NCI-H1092 (cell line): ENCODE measurements around the gene GPC1.
A peak's percentile ranks its signal among the peaks of the same experiment; 100 is the strongest.

Experiments
- DNase-seq: peaks from one replicate; lab custom pipeline; 2025; lab: John Stamatoyannopoulos, UW

Gene GPC1

DNA sequence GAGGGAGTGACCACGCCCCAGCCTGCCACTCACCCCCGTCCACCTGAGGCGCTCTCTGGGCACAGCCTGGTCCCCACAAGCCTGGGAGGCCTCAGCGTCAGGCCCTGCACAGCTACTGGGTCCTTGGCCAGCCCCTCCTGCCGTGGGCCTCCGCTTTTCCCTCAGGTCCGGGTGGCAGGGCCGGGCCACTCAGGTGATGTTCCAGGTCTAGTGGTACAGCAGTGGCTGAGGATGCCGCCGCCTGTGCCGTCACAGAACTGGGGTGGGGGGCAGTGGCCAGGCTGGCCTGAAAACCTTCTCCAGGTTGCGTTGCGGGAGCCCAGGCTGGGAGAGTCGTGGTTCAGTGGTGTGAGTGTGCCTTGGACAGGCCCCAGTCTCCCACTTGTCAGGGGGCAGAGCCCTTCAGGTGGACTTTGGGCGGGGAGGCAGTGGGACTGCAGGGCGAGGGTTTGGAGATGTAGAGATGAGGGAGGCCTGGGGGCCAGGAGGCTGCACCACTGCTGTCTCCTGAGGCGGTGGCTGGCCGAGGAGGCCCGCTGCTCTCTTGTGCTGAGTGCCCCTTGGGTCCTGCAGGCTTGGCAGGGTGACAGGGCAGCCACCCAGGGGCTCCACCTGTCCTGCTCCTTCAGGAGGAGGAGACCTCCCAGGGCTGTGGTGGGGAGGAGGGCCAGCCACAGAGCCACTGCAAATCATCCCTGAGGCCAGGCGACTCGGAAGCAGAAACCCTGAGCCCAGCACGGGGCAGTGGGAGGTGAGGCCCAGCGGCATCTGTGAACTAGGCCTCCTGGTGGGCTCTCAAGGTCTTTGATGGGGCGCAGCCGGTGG lies 7.6 kb downstream of the GPC1 start:
- no peak for DNase-seq

DNA sequence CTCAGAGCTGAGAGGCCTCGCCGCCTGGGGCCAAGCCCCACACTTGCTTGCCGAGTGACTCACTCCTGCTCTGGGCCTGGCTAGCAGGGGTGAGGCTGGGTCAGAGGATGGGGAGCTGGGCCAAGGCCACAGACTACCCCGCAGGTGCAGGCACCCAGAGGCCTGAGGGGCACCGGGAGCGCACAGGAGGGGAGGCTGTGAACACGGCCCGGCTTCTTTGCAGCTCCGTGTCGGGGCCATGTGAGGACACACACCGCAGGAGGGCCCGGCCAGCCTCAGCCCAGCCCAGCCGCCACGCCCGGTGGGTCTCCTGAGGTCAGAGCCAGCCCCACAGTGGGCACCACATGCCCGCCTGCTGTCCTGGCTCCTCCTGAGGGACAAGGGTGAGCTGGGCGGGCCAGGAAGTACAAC lies 8.4 kb downstream of the GPC1 start:
- no peak for DNase-seq

DNA sequence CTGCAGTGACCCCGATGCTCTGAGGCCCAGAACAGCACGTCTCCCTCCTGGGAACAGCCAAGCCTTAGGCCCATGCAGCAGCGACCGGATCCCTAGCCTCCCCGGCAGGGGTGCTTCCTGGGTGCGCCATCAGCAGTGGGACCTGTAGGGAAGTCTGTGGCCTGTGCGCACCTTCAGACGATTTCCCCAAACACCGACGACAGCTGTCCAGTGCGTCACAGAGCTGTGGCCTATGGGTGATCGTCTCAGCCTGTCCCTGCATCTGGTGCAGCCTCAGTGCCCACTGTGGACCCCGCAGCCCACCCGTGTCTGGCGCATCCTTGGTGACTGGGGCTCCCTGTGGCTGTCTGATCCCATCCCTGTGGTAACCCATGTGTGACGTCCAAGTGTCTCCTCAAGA lies 9.0 kb downstream of the GPC1 start:
- no peak for DNase-seq

DNA sequence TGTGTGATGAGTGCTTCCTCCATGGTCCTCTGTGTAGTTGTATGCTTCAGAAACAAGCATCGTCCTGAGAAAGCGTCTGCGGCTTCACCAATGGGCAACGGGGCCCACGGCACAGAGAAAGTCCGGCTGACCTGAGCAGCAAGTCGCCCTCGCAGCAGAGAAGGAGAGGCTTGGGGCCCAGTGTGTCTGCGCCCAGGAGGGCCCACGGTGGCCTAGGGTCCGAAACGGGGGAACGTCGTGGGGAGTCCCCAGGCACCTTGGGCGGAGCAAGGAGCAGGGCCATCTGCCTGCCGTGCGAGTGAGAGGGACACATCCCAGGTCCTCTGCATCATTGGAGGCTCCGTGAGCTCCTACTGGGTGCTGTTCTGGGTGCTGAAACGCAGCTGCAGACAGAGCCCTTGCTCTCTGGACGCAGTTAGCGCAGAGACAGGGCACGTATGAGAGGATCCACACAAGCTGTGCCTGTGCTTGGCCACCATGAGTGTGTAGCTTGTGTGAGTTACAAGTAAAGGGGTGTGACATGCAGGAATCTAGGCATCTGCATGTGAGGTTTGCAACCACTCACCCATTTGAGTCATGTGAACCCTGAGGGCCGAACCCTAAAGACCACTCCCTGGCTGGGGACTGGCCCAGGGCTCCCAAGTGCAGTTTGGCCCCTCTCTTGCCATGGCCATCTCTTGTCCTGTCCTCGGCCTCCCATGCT lies 10.6 kb downstream of the GPC1 start:
- DNase-seq = no peak

DNA sequence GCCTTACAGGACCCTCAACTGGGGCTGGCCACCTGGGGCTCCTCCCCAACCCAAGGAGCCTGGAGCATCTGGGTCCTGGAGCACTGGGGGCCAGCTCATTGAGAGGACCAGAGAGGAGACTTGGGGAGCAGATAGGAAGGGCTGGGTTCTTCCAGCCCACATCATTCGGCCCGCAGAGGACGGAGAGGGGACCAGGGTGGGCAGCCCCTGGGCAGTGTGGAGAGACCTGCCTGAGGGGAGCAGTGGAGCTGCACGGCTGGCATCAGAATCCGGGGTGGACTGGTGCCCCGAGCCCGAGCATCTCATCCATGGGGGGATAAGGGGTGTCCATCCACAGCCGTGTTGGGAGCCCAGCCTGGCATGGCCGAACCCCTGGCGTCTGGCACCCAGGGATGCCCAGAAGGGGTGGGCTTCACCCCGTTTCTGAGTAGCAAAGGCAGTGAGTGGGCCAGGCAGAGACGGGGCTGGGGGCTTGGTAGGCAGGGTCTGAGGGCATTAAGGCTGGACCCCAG lies 11.3 kb downstream of the GPC1 start:
- DNase-seq = no peak

DNA sequence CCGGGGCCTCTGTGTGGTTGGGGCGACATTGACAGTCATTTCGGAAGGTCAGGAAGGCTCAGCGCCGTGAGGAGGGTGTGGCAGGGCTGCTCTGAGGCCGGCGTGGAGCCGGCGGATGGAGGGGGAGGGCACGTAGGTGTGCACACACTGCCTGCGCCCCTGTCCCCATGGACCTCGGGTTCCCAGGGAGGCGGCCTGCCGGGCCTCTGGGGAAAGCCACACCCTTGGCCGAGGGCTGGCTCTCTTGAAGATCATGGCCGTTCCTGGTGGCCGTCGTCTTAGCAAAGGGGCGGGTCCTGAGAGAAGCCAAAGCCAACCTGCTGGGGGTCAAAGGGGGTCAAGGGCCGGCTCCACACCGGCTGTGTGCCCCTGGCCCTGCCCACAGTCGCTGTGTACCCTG lies 11.9 kb downstream of the GPC1 start:
- DNase-seq = no peak

DNA sequence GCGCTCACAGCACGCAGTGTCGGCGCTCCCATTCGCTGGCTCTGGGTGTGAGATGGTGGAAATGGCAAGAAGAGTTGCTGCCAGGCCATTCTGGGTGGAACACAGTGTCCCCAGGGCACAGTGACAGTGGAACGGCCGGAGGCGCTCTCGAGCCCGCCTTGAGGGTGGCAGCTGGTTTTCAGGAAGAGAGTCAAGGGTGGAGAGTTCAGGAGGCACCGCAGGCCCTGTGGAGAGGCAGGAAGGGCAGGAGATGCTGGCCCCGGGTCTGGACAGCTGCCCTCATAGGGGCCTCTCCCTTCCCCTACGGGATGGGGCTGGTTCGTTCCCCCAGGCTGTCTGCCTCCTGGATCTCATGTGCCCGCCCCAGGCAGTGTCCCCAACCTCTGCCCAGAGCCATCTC lies 12.5 kb downstream of the GPC1 start:
- no peak for DNase-seq

DNA sequence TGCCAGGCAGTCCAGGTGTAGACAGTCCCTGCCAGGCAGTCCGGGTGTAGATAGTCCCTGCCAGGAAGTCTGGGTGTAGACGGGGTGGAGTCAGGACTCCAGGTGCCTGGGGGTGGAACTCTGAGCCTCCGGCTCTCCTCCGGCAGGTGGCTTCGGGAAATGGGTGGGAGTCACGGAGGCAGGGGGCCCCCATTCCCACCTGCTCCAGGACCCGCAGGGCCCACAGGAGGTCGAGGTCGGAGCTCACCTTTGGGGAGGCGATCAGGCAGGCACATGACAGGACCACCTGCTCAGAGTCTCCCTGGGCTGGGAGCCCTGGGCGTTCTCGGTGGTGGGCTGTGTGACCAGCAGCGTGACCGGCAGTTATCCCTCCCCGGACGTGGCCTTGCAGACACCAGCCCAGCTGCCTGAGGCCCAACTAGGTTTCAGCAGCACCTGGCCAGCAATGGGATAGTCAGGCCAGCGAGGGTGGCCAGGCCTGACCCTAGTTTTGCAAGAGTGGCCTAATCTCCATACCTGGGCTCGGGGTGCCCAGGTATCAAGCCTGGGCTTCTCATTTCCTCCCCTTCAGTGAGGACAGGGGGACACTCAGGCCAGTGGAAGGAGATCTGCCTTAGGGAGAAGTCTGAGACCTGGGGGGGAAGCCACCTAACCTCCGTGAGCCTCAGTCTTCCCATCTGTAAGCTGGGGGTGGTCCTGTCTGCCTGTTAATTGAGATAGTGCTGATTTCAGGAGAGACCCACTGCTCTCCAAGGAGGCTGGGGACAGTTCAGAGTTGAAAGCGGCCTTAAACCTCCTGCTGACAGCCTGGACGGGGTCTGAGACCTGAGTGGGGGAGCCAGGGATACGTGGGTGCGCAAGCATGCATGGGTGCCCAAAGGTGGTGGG lies 13.2 kb downstream of the GPC1 start:
- DNase-seq = no peak

DNA sequence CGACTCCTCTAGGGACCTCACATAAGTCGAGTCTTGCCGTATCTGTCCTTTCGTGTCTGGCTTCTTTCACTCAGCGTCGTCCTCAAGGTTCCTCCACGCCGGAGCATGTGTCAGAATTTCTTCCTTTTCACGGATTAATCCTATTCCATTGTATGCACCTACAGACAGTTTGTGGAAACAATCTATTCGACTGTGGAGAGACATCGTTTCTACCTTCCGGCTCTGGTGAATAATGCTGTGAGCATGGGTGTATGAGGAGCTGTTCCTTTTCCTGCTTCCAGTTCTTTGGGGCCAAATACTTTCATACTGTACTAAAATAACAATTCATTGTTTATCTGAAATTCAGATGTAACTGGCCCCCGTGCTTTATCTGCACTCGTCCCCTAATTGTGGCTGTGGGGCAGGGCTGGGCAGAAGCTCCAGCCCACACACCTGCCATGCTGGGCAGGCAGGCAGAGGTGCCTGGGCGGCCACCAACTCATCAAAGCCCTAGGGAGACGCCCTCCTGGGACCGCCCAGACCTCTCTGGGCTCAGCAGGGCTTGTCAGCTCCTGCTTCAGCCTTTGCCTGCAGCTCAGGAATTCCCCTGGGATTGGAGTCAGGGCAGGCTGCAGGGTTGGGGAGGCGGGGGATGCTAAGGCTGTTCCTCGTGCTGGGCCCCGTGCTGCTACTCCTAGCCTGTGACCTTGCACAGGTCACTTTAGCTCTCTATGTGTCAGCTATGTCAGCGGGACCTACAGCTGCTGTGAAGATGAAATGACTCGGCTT lies 14.5 kb downstream of the GPC1 start:
- DNase-seq = peak; percentile 9

DNA sequence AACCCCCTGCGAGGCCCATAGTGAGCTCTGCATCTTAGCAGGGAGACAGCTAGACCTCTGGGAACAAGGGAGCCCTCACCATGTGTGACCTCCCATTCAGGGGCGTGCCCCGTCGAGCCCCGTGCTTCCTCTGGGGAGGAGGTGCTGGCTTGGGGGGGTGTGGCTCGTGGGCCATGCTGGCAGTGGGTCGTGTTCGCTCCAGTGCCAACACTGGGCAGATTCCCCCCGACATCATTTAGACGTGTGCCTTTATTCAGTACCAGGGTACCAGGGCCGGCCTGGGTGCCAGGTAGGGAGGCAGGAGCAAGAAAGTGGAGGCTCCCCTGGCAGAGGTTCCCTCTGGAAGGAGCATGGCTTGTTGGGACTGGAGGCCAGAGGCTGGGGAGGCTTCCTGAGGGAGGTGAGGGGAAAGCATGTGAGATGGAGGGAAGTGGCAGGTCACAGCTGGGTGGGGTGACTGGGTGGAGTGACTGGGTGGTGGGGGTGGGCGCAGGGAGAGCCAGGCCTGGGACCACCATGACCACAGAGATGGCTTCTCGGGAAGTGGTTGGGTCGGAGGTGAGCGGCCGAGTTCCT lies 15.2 kb downstream of the GPC1 start:
- no peak for DNase-seq

DNA sequence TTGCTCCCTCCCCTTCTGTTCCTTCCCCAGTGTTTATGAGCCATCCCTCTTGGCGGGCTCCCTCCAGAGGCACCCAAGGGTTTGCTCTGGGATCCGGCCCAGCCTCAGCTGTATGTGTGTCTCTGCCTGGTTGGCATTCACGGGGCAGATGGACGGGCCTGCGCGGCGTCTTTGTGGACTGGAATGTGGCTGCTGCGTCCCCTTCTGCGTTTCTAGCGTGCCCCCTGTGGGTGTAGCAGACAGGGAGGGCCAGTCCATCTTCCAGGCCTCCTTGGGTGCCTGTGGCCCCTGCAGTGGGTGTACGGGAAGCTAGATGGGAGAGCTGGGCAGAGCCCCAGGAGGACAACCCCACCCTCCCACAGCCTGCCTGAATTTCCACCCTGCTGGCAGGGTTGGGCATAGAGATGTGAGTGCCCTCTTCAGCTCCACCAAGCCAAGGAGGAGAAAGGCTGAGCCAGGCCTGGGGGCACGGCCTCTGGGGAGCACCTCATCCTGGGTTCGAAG lies 15.7 kb downstream of the GPC1 start:
- no peak for DNase-seq

DNA sequence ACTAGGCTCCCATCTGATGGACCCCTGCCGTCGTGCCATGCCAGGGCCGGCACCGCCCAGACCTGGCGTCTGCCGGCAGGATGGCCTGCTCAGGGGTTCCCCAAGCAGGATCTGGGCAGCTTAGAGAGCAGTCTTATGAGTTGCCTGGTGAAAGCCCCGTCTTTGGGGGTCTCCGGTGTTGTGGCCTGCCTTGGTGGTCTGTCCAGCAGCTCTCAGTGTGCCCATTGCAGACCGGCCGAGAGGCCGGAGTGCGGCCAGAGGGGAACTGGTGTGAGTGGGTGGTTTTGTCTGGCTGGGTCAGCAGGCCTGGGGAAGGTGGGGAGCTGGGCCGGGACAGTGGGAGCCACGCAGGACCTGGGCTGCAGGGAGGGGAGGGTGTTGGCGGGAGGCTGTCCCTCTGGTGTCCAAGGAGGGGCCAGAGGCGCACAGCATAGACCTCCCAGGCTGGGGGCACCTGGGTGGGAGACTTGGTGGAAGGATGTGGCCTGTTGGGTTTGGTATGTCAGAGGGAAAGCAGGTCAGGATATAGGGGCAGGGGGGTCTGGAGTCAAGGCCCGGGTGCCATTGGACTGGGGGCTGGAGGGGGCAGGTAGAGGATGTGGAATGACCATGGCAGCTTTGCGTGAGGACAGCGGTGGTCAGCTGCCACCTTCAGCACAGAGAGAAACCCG lies 16.5 kb downstream of the GPC1 start:
- no peak for DNase-seq

DNA sequence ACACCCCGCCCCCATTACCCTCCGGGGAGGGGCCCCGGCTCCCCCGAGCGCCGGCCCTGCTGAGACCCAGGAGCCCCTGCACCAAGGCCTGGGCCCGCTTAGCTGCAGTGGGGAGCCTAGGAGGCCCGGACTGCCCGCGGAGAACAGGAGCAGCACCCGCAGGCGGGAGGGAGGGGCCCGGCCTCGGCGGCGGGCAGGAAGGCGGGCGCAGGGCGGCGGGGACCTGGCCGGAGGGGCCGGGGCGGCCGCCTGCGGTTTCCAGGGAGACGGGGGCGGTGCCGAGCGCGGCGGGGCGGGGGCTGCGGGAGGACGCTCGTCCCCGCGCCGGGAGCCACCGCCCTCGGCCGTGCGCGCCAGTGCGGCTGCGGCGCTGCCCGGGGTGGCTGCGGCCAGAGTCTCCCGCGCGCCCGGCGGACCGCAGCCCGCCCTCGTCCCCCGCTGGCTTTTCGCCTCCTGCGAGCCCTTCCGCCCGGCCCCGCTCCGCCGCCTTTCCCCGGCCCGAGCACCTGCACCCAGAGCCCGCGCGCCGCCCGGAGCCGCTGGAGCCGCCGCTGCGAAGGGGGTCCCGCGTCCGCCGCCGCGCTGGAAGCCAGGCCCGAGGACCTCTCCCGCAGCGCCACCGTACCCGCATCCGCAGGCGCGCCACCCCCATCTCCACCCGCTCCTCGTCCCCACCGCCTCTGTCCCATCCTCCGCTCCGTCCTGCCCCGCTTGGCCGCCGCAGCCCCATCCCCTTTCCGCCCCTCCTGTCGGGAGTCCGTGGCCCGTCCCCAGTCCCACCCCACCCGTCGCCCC lies 17.2 kb downstream of the GPC1 start:
- peak; percentile 15 for DNase-seq

DNA sequence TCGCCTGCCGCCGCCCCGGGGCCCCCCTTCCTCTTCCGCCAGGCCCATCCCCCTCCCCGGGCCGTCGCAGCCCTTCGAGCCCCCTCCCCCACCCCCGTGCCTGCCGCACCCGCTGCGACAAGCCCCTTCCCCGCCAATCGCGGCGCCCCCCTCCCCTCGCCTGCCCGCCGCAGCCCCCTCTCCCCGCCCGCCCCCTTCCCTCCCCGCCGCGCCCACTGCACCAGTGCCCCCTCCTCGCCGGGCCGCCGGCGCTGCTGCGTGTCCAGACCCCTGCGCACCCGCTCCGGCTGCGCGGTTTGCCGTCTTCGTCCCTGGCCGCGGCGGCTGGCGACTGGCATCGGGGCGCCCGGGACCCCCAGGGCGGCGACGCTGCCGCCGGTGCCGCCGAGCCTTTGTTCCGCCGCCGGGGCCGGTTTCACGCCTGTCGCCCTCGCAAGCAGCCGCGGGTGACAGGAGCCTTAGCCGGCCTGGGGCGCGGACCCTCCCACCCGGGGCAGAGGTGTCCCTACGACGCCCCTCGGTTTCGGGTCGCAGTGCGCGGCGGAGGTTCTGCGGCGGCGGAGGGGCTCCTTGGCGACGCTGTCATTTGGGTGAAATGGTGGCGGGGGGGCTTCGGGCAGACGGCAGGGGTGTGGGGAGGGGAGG lies 18.1 kb downstream of the GPC1 start:
- DNase-seq = no peak

DNA sequence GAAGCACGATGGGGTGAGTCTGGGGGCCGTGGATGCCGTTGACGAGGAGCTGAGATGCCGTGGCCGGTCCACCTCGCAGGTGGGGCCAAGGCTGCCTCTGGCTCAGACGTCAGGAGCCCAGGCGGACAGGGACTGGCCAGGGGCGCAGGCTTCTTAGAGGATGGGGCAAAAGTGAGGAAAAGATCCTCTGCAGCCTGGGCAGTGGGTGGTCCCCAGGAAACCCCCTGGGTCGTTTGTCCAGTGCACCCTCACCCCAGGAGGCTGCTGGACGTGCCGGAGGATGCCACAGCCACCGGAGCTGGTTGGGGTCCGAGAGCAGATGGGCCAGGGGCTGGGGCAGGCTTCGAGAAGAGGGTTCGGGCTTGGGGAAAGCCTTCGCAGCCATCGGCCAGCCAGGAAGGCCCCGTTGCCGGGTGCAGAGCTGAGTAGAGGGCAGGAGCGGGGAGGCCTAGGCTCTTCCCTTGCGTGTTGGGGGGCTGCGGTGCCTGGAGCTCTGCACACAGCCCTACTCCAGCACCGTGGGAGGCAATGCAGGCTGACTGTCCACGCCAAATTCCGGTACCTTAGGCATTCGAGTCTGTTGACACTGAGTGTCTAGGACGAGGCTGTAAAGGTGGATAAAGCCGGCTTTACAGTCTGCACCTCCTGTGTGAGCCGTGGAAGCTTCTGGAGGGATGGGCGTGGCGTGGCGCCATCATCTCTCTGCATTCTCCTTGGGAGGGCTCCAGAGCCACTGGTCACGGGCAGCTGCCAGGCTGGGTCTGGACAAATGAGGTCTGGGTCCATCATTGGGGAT lies 18.8 kb downstream of the GPC1 start:
- no peak for DNase-seq

DNA sequence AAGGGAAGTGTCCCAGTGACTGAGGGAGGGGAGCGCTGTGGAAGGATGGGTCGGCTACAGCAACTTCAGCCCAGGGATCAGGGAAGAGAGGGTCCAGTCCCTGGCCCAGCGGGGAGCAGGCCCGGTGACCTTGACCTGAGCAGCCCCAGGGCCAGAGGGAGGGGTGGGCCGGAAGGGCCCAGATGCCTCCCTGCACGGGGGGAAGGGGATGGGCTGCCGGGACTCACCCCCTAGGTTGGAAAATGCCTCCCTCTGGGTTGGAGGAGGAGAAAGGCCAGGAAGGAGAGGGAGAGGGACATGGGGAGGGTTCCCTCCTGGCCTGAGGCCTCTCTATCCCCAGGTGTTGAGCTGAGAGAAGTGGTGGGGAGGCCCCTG lies 19.8 kb downstream of the GPC1 start:
- DNase-seq = no peak

DNA sequence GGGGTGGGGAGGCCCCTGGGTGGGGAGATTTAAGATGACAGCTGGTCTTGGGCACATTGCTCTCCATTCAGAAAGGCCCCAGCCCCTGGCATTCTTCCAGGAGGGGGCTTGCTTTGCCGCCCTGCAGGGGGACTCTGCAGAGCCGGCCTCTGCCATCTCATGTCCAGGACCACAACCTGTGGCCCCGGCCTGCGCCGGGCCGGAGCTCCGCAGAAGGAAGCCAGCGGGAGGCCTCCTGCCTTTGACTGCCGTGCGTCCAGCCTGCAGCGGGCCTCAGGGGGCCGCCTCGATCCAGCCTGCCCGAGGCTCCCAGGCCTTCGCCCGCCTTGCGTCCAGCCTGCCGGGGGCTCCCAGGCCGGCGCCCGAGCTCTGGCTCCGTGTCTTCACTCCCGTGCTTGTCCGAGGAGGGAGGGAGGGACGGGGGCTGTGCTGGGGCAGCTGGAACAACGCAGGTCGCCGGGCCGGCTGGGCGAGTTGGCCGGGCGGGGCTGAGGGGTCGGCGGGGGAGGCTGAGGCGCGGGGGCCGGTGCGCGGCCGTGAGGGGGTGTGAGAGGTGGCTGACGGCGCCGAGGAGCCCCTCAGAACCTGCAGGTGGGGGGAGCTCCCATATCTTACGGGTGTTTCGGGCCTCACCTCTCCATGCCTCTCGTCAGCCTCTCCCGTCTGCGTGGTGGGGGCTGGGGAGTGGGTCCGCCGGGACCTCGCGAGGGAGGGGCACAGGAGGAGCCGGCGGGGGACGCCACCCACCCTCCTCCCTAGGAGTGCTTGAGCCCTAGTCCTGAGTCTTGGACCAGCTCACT lies 20.4 kb downstream of the GPC1 start:
- DNase-seq = no peak
